Measurements from ENCODE around the gene SRGAP3. TPM values are rescaled to one million over a fixed set of nuclear protein-coding genes. Genes with fewer than 3 reads are reported as not detected.

Gene SRGAP3
- total RNA-seq, 2 experiments from 2014 or later, result 2.8 to 3.2 TPM

GRCh38 chr3:9246189-9246588, 3.3 kb downstream of the SRGAP3 start:
- ChIA-PET POLR2A (no interaction called here), CTCF (no interaction called here)
- Mint-ChIP-seq H3K4me1 (ENCODE audit: low read depth) (peaks cover 26% of the 10 kb centered on the region), H3K27me3 (peaks cover 4% of the 10 kb centered on the region), H3K4me3 (no peak overlapping the region), H3K27ac (no peak overlapping the region), H3K9me3 (no peaks in the 10 kb centered on the region), H3K36me3 (ENCODE audit: low read depth) (no peaks in the 10 kb centered on the region)
- DNase-seq (no peak), ATAC-seq (ENCODE audit: poor library complexity) (no peak)
- TF ChIP-seq CTCF (IDR thresholded peaks at IDR 0.05), result no peak
- H3K27me3 ChIP-seq (ENCODE audit: control insufficient read depth in 1 of 2, insufficient read depth in 2 of 2, low read length in 2 of 2), result no peaks in the 10 kb centered on the region
- no peaks in the 10 kb centered on the region for H3K9me3 ChIP-seq (ENCODE audit: control insufficient read depth in 1 of 2, insufficient read depth in 1 of 2, low read length in 2 of 2)
- H3K27ac ChIP-seq (ENCODE audit: low read depth in 1 of 2, low read length in 2 of 2), result no peak overlapping the region
- no peak overlapping the region for H3K4me3 ChIP-seq (ENCODE audit: low read length)
- peaks cover 29% of the 10 kb centered on the region for H3K4me1 ChIP-seq (ENCODE audit: insufficient read depth, low read length)
- H3K36me3 ChIP-seq (ENCODE audit: insufficient read depth, low read length), result no peaks in the 10 kb centered on the region
- intact Hi-C loops (cut with DNase I, micrococcal nuclease), result no loop called here

- no peak for DNase-seq
- no peak for TF ChIP-seq CTCF (IDR thresholded peaks at IDR 0.05)
- H3K4me3 ChIP-seq (ENCODE audit: low read length), result no peak overlapping the region
- CTCF ChIA-PET, result no interaction called here
- intact Hi-C loops (cut with DNase I, micrococcal nuclease), result no loop called here
- H3K27ac Mint-ChIP-seq, result no peak overlapping the region
- ATAC-seq (ENCODE audit: poor library complexity), result no peak
- no peaks in the 10 kb centered on the region for H3K9me3 ChIP-seq (ENCODE audit: control insufficient read depth in 1 of 2, insufficient read depth in 1 of 2, low read length in 2 of 2)
- H3K4me1 Mint-ChIP-seq (ENCODE audit: low read depth), result peaks cover 18% of the 10 kb centered on the region
- H3K4me3 Mint-ChIP-seq, result no peak overlapping the region
- H3K36me3 ChIP-seq (ENCODE audit: insufficient read depth, low read length), result no peaks in the 10 kb centered on the region
- H3K27me3 Mint-ChIP-seq, result no peaks in the 10 kb centered on the region
- H3K4me1 ChIP-seq (ENCODE audit: insufficient read depth, low read length), result peaks cover 21% of the 10 kb centered on the region
- H3K9me3 Mint-ChIP-seq, result no peaks in the 10 kb centered on the region
- H3K27ac ChIP-seq (ENCODE audit: low read depth in 1 of 2, low read length in 2 of 2), result no peak overlapping the region
- POLR2A ChIA-PET, result no interaction called here
- peaks cover 0 to 2% of the 10 kb centered on the region in 2 experiments for H3K27me3 ChIP-seq (ENCODE audit: control insufficient read depth in 1 of 2, insufficient read depth in 2 of 2, low read length in 2 of 2)
- H3K36me3 Mint-ChIP-seq (ENCODE audit: low read depth), result no peaks in the 10 kb centered on the region
Measured at GRCh38 chr3:9244495-9245183, 4.8 kb downstream of the SRGAP3 start.

GRCh38 chr3:9241956-9242355, 7.5 kb downstream of the SRGAP3 start:
- Mint-ChIP-seq H3K9me3 (no peaks in the 10 kb centered on the region), H3K4me3 (no peak overlapping the region), H3K4me1 (ENCODE audit: low read depth) (no peaks in the 10 kb centered on the region), H3K27ac (no peak overlapping the region), H3K36me3 (ENCODE audit: low read depth) (no peaks in the 10 kb centered on the region), H3K27me3 (no peaks in the 10 kb centered on the region)
- DNase-seq (no peak), ATAC-seq (ENCODE audit: poor library complexity) (no peak)
- no peaks in the 10 kb centered on the region for H3K4me1 ChIP-seq (ENCODE audit: insufficient read depth, low read length)
- ChIA-PET POLR2A (no interaction called here), CTCF (no interaction called here)
- intact Hi-C loops (cut with DNase I, micrococcal nuclease), result no loop called here
- no peaks in the 10 kb centered on the region for H3K9me3 ChIP-seq (ENCODE audit: control insufficient read depth in 1 of 2, insufficient read depth in 1 of 2, low read length in 2 of 2)
- TF ChIP-seq CTCF (IDR thresholded peaks at IDR 0.05), result no peak
- no peak overlapping the region for H3K27ac ChIP-seq (ENCODE audit: low read depth in 1 of 2, low read length in 2 of 2)
- no peak overlapping the region for H3K4me3 ChIP-seq (ENCODE audit: low read length)
- H3K27me3 ChIP-seq (ENCODE audit: control insufficient read depth in 1 of 2, insufficient read depth in 2 of 2, low read length in 2 of 2), result peaks cover 0 to 2% of the 10 kb centered on the region in 2 experiments
- H3K36me3 ChIP-seq (ENCODE audit: insufficient read depth, low read length), result no peaks in the 10 kb centered on the region
